Jurkat, Clone E6-1 (cell line): ENCODE measurements around the gene MC5R. TPM values are rescaled to one million over a fixed set of nuclear protein-coding genes. Genes with fewer than 3 reads are reported as not detected.
A peak's percentile ranks its signal among the peaks of the same experiment; 100 is the strongest.

Experiments used
- DNase-seq: peaks from one replicate; pipeline ENCODE4 v3.0.0-alpha.2; 2011; ENCODE audit warnings: low read depth, low spot score
- H3K4me3 ChIP-seq: 2 replicates; pipeline ENCODE4 v1.5.1; 2011; ENCODE audit warnings: mild to moderate bottlenecking, low read length, control low read depth, moderate library complexity
- polyA plus RNA-seq: library from polyadenylated mRNA; unstranded; fragments of >200 nt; gene quantifications from one replicate; pipeline ENCODE4 v1.2.1, GENCODE V29; 2012; ENCODE audit warnings: missing spikeins; ENCODE audit not compliant: insufficient read length, insufficient read depth

Gene MC5R
- not detected for polyA plus RNA-seq

DNA sequence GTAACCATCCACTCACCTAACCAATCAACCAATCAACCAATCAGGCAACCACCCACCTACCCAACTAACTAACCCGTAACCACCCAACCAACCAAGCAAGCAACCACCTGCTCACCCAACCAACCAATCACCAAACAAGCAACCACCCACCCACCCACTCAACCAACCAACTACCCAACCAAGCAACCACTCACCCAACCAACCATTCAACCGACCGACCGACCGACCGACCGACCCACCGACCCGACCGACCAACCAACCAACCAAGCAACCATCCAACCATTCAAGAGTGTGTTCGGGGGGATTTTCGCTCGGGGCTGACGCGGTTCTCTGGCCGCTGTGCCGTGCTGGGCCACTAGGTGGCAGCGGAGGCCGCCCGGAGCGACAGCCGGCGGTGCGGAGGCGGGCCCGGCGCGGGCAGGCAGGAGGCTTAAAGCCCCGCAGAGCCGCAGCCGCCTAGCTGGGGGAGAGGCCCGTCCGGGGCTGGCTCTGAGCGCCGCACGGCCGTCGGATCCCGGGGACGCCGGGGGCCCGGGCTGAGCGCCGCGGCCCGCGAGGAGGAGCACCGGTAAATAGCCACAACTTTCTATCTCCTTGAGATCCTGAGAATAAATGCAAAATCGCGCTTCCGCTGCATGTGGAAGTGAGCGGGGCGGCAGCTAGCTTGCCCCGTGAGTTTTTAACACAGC lies at the start of gene MC5R:
Gene MC5R, plus strand, starts transcription at position 443 of the 689 bp plus-strand sequence. CDS start 1,617 bp downstream, outside the sequence.
- DNase-seq = no peak
- H3K4me3 ChIP-seq = peak within 1 kb of the TSS; percentile 20; the same call in 1 of the 2 replicates

DNA sequence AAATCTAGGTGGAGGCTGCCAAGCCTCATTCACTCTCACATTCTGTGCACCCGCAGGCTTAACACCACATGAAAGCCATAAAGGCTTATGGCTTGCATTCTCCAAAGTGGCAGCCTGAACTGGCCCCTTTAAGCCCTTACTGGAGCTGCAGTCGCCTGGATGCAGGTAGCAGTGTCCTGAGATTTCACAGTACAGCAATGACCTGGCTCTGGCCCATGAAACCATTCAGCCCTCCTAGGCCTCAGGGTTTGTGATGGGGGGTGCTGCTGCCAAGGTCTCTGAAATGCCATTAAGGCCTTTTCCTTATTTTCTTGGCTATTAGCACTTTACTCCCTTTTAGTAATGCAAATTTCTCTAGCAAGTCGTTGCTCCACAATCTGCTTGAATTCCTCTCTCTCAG lies 48.9 kb upstream of the MC5R start:
- no peak for DNase-seq
- H3K4me3 ChIP-seq = no peak overlapping the region

GRCh38 chr18:13791181-13791580 lies 32.8 kb upstream of the MC5R start:
- DNase-seq = no peak
- no peak overlapping the region for H3K4me3 ChIP-seq

- H3K4me3 ChIP-seq = no peak overlapping the region
- no peak for DNase-seq
These were observed 30.1 kb upstream of the MC5R start for GRCh38 chr18:13793819-13794218.

GRCh38 chr18:13796515-13796914 lies 27.4 kb upstream of the MC5R start:
- no peak for DNase-seq
- no peak overlapping the region for H3K4me3 ChIP-seq

DNA sequence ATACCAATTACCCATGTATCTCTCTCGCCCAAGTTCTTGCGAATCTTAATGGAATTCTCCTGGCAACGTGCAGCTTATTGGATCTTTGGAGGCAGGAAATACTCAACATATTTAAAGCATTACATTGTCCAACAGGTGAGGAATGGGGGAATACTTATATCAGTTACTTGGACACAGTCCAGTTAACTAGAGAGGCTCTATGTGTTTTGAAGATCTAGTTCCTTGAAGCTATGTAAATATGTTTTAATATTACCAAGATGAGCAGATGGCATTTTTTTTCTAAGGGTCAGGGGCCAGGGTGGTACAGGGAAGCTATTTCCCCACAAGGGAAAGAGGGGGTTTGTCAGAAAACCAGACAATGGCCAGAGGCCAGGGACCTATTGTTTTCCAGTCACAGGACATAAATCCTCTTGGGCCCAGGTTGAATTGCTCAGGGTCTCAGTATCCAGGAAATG lies 26.8 kb upstream of the MC5R start:
- no peak overlapping the region for H3K4me3 ChIP-seq
- DNase-seq = no peak

DNA sequence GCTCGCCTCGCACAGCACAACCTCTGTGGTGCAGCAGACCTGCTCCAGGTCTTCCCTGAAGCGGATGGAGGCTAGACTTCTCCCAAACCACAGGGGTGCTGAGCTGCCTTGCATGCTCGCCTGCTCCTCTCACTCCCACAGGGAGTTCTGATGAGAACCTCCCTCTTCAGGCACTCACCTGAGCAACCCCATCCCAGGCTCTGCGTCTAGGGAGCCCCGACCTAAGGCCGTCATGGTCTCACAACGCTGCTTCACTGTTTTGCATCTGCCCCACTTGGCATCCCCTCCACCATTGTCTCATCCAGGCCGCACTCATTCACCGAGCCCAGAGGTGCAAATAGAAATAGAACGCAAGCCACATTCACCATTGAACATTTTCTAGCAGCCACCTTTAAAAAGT lies 24.6 kb upstream of the MC5R start:
- no peak overlapping the region for H3K4me3 ChIP-seq
- DNase-seq = no peak

- DNase-seq = no peak
- no peak overlapping the region for H3K4me3 ChIP-seq
These were observed 23.3 kb upstream of the MC5R start for GRCh38 chr18:13800505-13801259.

- H3K4me3 ChIP-seq = no peak overlapping the region
- DNase-seq = no peak
These were observed 22.7 kb upstream of the MC5R start for GRCh38 chr18:13801260-13801601.

DNA sequence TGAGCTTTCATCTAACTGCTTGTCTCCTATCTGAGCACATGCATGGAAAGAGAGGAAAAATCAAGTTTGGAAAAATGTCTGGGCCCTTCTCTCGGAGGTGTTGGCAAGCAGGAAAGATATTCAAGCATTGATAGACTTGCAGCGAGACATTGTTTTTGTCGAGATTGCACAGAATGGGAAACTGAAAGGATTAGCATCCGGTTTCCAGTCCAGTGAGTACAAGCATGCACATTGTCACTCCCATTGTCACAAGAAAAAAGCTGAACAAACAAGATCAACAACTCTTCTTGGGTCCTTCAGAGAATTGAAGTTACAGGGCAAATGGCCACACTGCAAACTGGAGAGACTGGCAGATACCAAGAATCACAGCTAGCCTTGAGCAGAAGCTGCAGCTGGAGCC lies 19.6 kb upstream of the MC5R start:
- no peak for DNase-seq

DNA sequence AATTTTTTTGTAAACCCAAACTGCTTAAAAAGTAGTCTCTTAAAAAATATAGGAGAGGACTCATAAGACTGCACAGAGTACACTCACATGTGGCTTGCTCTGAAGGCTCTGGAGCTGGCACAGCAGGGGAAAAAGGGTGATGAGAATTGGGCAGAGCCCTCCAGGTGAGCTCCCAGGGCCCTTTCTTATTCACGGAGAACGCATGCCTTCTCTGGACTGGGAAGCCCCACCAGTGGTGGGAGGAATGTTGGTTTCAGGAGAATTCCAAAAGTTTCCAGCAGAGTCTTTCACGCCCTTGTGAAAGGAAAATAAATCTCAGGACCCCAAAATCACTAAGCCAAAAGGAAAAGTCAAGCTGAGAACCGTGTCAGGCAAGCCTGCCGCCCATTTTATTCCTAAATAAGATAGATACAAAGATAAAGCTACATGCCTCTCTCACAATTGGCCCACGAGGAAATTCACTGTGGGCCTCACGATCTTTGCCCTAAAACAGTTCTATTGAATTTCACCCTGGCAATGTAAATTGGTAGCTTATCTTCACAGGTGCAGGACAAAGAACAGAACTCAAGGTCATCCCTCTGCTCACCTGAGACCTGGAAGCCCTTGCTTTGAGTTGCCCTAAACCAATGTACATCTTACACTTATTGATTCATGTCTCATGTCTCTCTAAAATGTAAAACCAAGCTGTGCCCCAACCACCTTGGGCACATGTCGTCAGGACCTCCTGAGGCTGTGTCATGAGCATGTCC lies 15.5 kb upstream of the MC5R start:
- no peak overlapping the region for H3K4me3 ChIP-seq
- no peak for DNase-seq

More for the DNA sequence above, 19.6 kb upstream of the MC5R start:
- H3K4me3 ChIP-seq = no peak overlapping the region

DNA sequence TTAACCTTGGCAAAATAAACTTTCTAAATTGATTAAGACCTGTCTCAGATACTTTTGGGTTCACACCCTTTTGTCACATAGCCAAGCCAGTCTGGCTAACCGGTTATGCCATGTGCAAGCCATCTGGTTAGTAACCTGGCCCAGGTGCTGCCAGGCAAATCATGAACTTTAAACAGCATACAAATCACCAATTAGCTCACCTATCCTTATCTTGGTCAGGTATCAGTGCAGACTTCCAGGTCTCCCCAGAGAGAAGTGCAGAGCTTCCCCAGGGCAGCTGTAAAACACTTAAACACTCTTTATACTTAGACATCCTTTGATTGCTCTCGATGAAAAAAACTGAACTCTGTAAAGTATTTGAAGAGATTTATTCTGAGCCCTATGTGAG lies 14.9 kb upstream of the MC5R start:
- H3K4me3 ChIP-seq = no peak overlapping the region
- DNase-seq = no peak

- H3K4me3 ChIP-seq = no peak overlapping the region
These were observed 14.3 kb upstream of the MC5R start for GRCh38 chr18:13809531-13810255.

GRCh38 chr18:13810950-13811485 lies 12.9 kb upstream of the MC5R start:
- H3K4me3 ChIP-seq = no peak overlapping the region
- DNase-seq = no peak

More at GRCh38 chr18:13809531-13810255, 14.3 kb upstream of the MC5R start:
- DNase-seq = no peak

DNA sequence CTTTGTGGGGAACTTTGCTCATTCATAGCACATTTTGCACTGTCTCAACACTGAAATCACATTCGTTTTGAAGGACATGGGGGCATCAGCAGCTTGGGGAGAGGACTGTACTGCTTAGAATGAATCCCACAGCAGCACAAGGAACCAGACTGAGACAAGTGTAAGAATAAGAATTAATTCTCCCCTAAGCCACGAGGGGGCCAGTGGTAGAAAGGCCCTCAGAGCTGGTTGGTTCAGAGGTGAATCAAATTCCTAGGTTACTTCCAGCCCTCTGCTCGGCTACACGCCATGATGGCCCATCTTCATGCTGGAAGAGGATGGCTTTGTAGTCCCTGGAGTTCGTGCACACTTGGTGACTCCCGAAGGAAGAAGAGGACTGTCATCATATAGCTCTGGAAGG lies 12.0 kb upstream of the MC5R start:
- no peak overlapping the region for H3K4me3 ChIP-seq
- no peak for DNase-seq

DNA sequence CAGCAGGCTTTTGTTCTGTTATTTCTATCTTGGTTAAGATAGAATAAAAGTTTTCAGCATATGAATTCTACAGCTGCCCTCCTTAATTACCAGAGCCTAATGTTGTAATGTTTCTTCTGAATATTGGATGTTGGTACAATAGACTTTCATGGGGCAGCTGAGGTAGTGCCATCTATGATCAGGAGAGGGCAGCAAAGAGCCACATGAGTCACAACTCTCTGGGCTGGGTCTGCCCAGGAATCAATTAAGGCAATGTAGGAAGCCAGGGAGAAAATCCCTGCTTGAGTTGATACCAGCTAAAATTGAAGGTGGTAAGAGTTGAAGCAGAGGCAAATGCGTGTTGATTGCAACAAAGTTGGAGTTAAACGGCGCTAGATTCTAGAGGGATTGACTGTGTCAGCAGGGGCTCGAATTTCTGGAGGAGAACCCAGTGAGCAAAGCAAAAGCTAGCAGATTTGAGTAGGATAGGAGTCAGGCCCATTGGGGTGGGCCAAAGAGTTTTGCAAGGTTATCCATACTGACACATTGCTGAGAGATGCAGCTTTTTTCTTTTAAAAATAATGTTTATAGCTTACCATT lies 10.6 kb upstream of the MC5R start:
- DNase-seq = peak; percentile 42
- H3K4me3 ChIP-seq = no peak overlapping the region

DNA sequence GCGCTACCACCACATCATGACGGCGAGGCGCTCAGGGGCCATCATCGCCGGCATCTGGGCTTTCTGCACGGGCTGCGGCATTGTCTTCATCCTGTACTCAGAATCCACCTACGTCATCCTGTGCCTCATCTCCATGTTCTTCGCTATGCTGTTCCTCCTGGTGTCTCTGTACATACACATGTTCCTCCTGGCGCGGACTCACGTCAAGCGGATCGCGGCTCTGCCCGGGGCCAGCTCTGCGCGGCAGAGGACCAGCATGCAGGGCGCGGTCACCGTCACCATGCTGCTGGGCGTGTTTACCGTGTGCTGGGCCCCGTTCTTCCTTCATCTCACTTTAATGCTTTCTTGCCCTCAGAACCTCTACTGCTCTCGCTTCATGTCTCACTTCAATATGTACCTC lies 2.3 kb downstream of the MC5R start:
- H3K4me3 ChIP-seq = no peak overlapping the region

GRCh38 chr18:13831864-13832508 lies 8.0 kb downstream of the MC5R start:
- no peak for DNase-seq
- H3K4me3 ChIP-seq = no peak overlapping the region

More for the DNA sequence above, 2.3 kb downstream of the MC5R start:
- no peak for DNase-seq
